Smooth muscle cell (in vitro differentiated cells): Measurements from ENCODE around the gene NIPA2. TPM values are rescaled to one million over a fixed set of nuclear protein-coding genes. Genes with fewer than 3 reads are reported as not detected.

Source experiments
- DNase-seq: peaks from one replicate; lab custom pipeline; 2025; ENCODE audit not compliant: unreplicated experiment; lab: John Stamatoyannopoulos, UW
- H2AFZ ChIP-seq: fragments of 200-600 bp; sonication (generic); 2 replicates; pipeline ENCODE4 v1.6.0; 2016; ENCODE audit warnings: antibody characterized with exemption, low read depth, mild to moderate bottlenecking
- H3F3A ChIP-seq: fragments of 200-600 bp; sonication (generic); 2 replicates; pipeline ENCODE4 v1.6.0; 2017; ENCODE audit warnings: antibody characterized with exemption, low read depth
- H3K27ac ChIP-seq: fragments of 200-600 bp; sonication (generic); 2 replicates; pipeline ENCODE4 v1.5.1; 2016; ENCODE audit warnings: low read depth, mild to moderate bottlenecking
- H3K27me3 ChIP-seq: fragments of 200-600 bp; sonication (generic); 2 replicates; pipeline ENCODE4 v1.6.1; 2016; ENCODE audit warnings: low read depth, mild to moderate bottlenecking
- H3K36me3 ChIP-seq: fragments of 200-600 bp; sonication (generic); 2 replicates; pipeline ENCODE4 v1.5.1; 2016; ENCODE audit warnings: low read depth
- H3K4me1 ChIP-seq: fragments of 200-600 bp; sonication (generic); 2 replicates; pipeline ENCODE4 v1.5.1; 2016; ENCODE audit warnings: low read depth
- H3K4me2 ChIP-seq: fragments of 200-600 bp; sonication (generic); 2 replicates; pipeline ENCODE4 v1.6.0; 2016; ENCODE audit warnings: mild to moderate bottlenecking
- H3K4me3 ChIP-seq: fragments of 200-600 bp; sonication (generic); 2 replicates; pipeline ENCODE4 v1.5.1; 2016; ENCODE audit warnings: mild to moderate bottlenecking
- H3K79me2 ChIP-seq: fragments of 200-600 bp; sonication (generic); 2 replicates; pipeline ENCODE4 v1.6.0; 2016; ENCODE audit warnings: low read depth, mild to moderate bottlenecking
- H3K9ac ChIP-seq: fragments of 200-600 bp; sonication (generic); 2 replicates; pipeline ENCODE4 v1.6.0; 2016; ENCODE audit warnings: low read depth
- H3K9me3 ChIP-seq: fragments of 200-600 bp; sonication (generic); replicated peaks from 2 replicates; pipeline ENCODE4 v1.5.1; 2016; ENCODE audit warnings: low read depth
- H4K20me1 ChIP-seq: fragments of 200-600 bp; sonication (generic); 2 replicates; pipeline ENCODE4 v1.6.0; 2016; ENCODE audit warnings: low read depth
- CTCF ChIP-seq: fragments of 200-600 bp; sonication (generic); IDR thresholded peaks from 2 replicates; pipeline ENCODE4 v1.5.1; 2017; ENCODE audit warnings: borderline replicate concordance, mild to moderate bottlenecking, antibody characterized with exemption; ENCODE audit not compliant: insufficient read depth, poor library complexity, severe bottlenecking
- WGBS: methylation state at CpG from one replicate; pipeline ENCODE4 v1.1.7; 2016; ENCODE audit warnings: low lambda C conversion rate; 5-methylcytosine and 5-hydroxymethylcytosine counted together
- polyA plus RNA-seq: library from polyadenylated mRNA; unstranded; fragments of >200 nt; fragmentation: Nextera tagmentation; extraction: Ambion mirVana; gene quantifications from 2 replicates; pipeline ENCODE4 v1.2.1, GENCODE V29; 2016
- total RNA-seq: library from RNA; depleted of rRNA; stranded (reverse); fragments of >200 nt; gene quantifications from 2 replicates; pipeline ENCODE4 v1.2.3, GENCODE V29; 2014

NIPA2 gene
- total and polyA plus RNA-seq, 2 experiments from 2014 or later: 44.7 to 70.5 TPM

DNA sequence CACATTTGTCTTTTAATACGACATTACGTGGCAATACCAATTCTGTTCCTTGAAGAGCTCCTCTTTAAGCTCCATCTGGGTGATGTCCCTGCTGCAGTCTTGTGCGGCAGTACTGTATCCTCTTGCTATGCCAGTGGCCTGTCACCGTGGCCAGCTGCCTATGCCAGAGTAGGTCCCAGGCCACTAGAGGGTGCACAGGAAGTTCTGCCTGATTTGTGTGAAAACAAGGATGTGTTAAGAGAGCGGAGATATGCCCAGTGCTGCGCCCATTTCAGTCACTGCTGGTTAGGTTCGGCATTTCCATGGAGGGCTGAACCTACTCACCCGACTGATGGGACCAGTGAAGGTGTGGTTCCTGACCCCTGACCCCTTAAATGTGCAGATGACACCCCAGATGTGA lies 26.8 kb upstream of the NIPA2 start:
- Histone ChIP-seq H3K4me2 (no peak overlapping the region), H3K9me3 (no peaks in the 10 kb centered on the region), H3K4me3 (no peak overlapping the region), H3K9ac (no peak overlapping the region), H4K20me1 (no peaks in the 10 kb centered on the region), H2AFZ (no peak overlapping the region), H3K27ac (no peak overlapping the region), H3K79me2 (no peaks in the 10 kb centered on the region), H3K27me3 (no peaks in the 10 kb centered on the region), H3K36me3 (no peaks in the 10 kb centered on the region), H3K4me1 (no peaks in the 10 kb centered on the region), H3F3A (no peaks in the 10 kb centered on the region)
- 84% methylated on average over 8 of the region's 8 CpGs for WGBS
- no peak for DNase-seq
- TF ChIP-seq CTCF: peak; percentile 25

- Histone ChIP-seq H4K20me1 (no peaks in the 10 kb centered on the region), H3K36me3 (no peaks in the 10 kb centered on the region), H2AFZ (no peak overlapping the region), H3K9me3 (no peaks in the 10 kb centered on the region), H3K27ac (no peak overlapping the region), H3K4me3 (no peak overlapping the region), H3K4me1 (no peaks in the 10 kb centered on the region), H3K27me3 (no peaks in the 10 kb centered on the region), H3K4me2 (no peak overlapping the region), H3K9ac (no peak overlapping the region), H3F3A (no peaks in the 10 kb centered on the region), H3K79me2 (no peaks in the 10 kb centered on the region)
- no peak for TF ChIP-seq CTCF
- 94% methylated on average over 3 of the region's 3 CpGs for WGBS
- DNase-seq: no peak
Observed at GRCh38 chr15:22813844-22814243, 24.6 kb upstream of the NIPA2 start.

GRCh38 chr15:22815766-22816165 lies 22.7 kb upstream of the NIPA2 start:
- H3K27ac ChIP-seq: no peak overlapping the region
- no peaks in the 10 kb centered on the region for H3F3A ChIP-seq
- no peak overlapping the region for H3K4me3 ChIP-seq
- DNase-seq: no peak
- no peak overlapping the region for H3K9ac ChIP-seq
- H3K9me3 ChIP-seq: no peaks in the 10 kb centered on the region
- H3K36me3 ChIP-seq: no peaks in the 10 kb centered on the region
- no peaks in the 10 kb centered on the region for H3K4me1 ChIP-seq
- H3K27me3 ChIP-seq: no peaks in the 10 kb centered on the region
- no peak overlapping the region for H3K4me2 ChIP-seq
- H2AFZ ChIP-seq: no peak overlapping the region
- TF ChIP-seq CTCF: no peak
- 92% methylated on average over 1 of the region's 1 CpG for WGBS
- no peaks in the 10 kb centered on the region for H3K79me2 ChIP-seq
- no peaks in the 10 kb centered on the region for H4K20me1 ChIP-seq

GRCh38 chr15:22819651-22820050 lies 18.8 kb upstream of the NIPA2 start:
- H3F3A ChIP-seq: no peaks in the 10 kb centered on the region
- DNase-seq: no peak
- H3K4me1 ChIP-seq: no peaks in the 10 kb centered on the region
- no peaks in the 10 kb centered on the region for H4K20me1 ChIP-seq
- WGBS: 94% methylated on average over 2 of the region's 2 CpGs
- TF ChIP-seq CTCF: no peak
- H3K27me3 ChIP-seq: no peaks in the 10 kb centered on the region
- no peaks in the 10 kb centered on the region for H3K9me3 ChIP-seq
- no peak overlapping the region for H2AFZ ChIP-seq
- no peak overlapping the region for H3K4me3 ChIP-seq
- no peak overlapping the region for H3K27ac ChIP-seq
- H3K4me2 ChIP-seq: no peak overlapping the region
- no peaks in the 10 kb centered on the region for H3K79me2 ChIP-seq
- H3K36me3 ChIP-seq: no peaks in the 10 kb centered on the region
- no peak overlapping the region for H3K9ac ChIP-seq
